Thoracic aorta (tissue), 2 donors: Measurements from ENCODE around the gene POC1A. TPM values are rescaled to one million over a fixed set of nuclear protein-coding genes. Genes with fewer than 3 reads are reported as not detected.

Experiments used
- ATAC-seq: fragments of 150-250 bp; one replicate; pipeline ENCODE4 v1.8.0; 2017; ENCODE audit warnings: low read depth; ENCODE audit not compliant: insufficient number of reproducible peaks, low FRiP score
- DNase-seq: peaks from one replicate; pipeline ENCODE4 v3.0.0-alpha.2; 2020; ENCODE audit warnings: low spot score
- H3K27ac ChIP-seq, 2 donors: fragments of 200-600 bp; sonication (generic); 1 replicate in 1 of 2; 2 replicates in 1 of 2; pipeline ENCODE4 v1.5.1; 2016; ENCODE audit warnings: mild to moderate bottlenecking in 2 of 2, moderate library complexity in 2 of 2
- H3K27me3 ChIP-seq: fragments of 200-600 bp; sonication (generic); replicated peaks from 2 replicates; pipeline ENCODE4 v1.6.0; 2016; ENCODE audit warnings: mild to moderate bottlenecking; ENCODE audit not compliant: insufficient read depth
- H3K36me3 ChIP-seq: fragments of 200-600 bp; sonication (generic); one replicate; pipeline ENCODE4 v1.5.1; 2016
- H3K4me1 ChIP-seq, 2 donors: fragments of 200-600 bp; sonication (generic); 1 replicate in 1 of 2; 2 replicates in 1 of 2; pipeline versions ENCODE4 v1.5.1 to v1.6.0; 2016; ENCODE audit warnings: low read depth in 2 of 2, mild to moderate bottlenecking in 1 of 2; ENCODE audit not compliant: control insufficient read depth in 1 of 2
- H3K4me3 ChIP-seq: fragments of 200-600 bp; sonication (generic); 2 replicates; pipeline ENCODE4 v1.5.1; 2016; ENCODE audit warnings: mild to moderate bottlenecking
- H3K9me3 ChIP-seq: fragments of 200-600 bp; sonication (generic); 2 replicates; pipeline ENCODE4 v1.5.1; 2016
- total RNA-seq, 2 donors: library from RNA; depleted of rRNA; stranded (reverse); fragments of >200 nt; gene quantifications; one replicate each; pipeline versions ENCODE4 v1.1.0 to v1.2.3, GENCODE V29; 2016
- TF ChIP-seq, protein P1 (sequence below): fragments of 200-600 bp; sonication (generic); IDR thresholded peaks from one replicate; pipeline ENCODE4 v1.5.1; 2019; ENCODE audit warnings: antibody characterized with exemption

The POC1A gene
- total RNA-seq, 2 donors from 2014 or later = 8.1 TPM; not detected in 1

DNA sequence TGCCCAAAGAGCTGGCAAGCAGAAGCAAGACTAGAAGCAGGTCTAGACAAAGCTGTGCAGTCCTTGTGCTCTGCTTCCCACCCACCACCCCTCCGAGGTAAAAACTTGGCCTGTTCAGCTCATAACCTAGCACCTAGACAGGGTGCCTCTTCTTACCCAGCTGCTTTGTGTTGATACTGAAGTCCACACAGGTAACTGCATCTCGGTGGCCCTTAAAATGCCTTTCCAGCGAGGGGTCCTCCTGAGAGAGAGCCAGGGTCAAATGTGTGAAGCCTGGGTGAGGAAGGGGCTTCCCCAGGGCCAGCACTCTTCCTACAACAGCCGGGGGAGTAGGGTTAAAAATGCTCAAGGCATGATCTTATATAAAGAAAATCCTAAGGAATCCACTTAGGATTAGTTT, 3.4 kb downstream of the POC1A start:
- no peak for ATAC-seq
- no peaks in the 10 kb centered on the region for H3K9me3 ChIP-seq

GRCh38 chr3:52150357-52150756, 3.9 kb downstream of the POC1A start:
- H3K9me3 ChIP-seq = no peaks in the 10 kb centered on the region
- DNase-seq (no peak), ATAC-seq (no peak)
- peaks cover 9 to 11% of the 10 kb centered on the region in 2 donors for H3K4me1 ChIP-seq
- H3K27me3 ChIP-seq = no peaks in the 10 kb centered on the region
- H3K36me3 ChIP-seq = no peaks in the 10 kb centered on the region
- TF ChIP-seq, protein P1, sequence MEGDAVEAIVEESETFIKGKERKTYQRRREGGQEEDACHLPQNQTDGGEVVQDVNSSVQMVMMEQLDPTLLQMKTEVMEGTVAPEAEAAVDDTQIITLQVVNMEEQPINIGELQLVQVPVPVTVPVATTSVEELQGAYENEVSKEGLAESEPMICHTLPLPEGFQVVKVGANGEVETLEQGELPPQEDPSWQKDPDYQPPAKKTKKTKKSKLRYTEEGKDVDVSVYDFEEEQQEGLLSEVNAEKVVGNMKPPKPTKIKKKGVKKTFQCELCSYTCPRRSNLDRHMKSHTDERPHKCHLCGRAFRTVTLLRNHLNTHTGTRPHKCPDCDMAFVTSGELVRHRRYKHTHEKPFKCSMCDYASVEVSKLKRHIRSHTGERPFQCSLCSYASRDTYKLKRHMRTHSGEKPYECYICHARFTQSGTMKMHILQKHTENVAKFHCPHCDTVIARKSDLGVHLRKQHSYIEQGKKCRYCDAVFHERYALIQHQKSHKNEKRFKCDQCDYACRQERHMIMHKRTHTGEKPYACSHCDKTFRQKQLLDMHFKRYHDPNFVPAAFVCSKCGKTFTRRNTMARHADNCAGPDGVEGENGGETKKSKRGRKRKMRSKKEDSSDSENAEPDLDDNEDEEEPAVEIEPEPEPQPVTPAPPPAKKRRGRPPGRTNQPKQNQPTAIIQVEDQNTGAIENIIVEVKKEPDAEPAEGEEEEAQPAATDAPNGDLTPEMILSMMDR = no peak
- H3K4me3 ChIP-seq = no peak overlapping the region
- no peak overlapping the region for H3K27ac ChIP-seq

More for the DNA sequence above, 3.4 kb downstream of the POC1A start:
- no peak for DNase-seq
- no peaks in the 10 kb centered on the region for H3K36me3 ChIP-seq
- peaks cover 9 to 11% of the 10 kb centered on the region in 2 donors for H3K4me1 ChIP-seq
- TF ChIP-seq, protein P1 = no peak
- no peak overlapping the region for H3K27ac ChIP-seq
- H3K27me3 ChIP-seq = no peaks in the 10 kb centered on the region
- no peak overlapping the region for H3K4me3 ChIP-seq

DNA sequence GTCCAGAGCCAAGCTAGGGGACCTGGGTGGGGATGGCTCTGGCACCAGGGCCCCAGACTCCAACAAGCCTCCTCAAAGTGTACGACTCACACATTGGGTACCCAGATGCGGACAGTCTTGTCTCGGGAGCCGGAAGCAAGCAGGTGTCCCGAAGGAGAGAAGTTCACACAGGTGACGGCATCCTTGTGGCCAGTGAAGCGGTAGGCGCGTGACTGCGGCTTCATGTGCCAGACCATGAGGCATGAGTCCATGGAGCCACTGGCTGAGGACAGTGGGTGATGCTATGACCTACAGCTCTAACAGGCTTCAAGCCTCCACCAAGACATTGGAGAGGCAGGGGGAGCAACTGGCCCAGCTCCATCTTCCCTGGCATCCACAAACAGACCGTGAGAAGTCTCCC, 4.5 kb downstream of the POC1A start:
- peaks cover 7 to 11% of the 10 kb centered on the region in 2 donors for H3K4me1 ChIP-seq
- no peak overlapping the region for H3K27ac ChIP-seq
- H3K27me3 ChIP-seq = no peaks in the 10 kb centered on the region
- no peak overlapping the region for H3K4me3 ChIP-seq
- no peaks in the 10 kb centered on the region for H3K9me3 ChIP-seq
- ATAC-seq = no peak
- DNase-seq = no peak
- no peaks in the 10 kb centered on the region for H3K36me3 ChIP-seq
- TF ChIP-seq, protein P1 = no peak

DNA sequence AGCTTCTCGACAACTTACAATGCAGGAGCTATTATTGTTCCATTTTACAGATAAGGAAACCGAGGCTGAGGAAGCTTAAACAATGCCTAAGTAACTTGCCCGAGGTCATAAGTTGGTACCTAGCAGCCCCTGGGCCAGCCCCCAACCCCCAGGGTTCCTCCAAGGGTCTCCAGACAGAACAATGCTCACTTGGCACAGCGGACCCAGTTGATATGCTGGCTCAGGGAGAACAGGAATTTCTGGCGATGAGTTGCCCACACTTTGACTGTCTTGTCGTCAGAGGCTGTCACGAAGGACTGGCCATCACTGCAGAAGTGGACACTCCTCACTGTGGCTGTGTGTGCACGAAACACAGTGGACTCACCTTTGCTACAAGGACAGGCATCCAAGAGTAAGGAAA, 5.2 kb downstream of the POC1A start:
- Histone ChIP-seq H3K27ac (no peak overlapping the region), H3K27me3 (no peaks in the 10 kb centered on the region), H3K36me3 (no peaks in the 10 kb centered on the region), H3K9me3 (no peaks in the 10 kb centered on the region), H3K4me1 (peaks cover 7 to 12% of the 10 kb centered on the region in 2 donors), H3K4me3 (no peak overlapping the region)
- ATAC-seq (no peak), DNase-seq (no peak)
- TF ChIP-seq, protein P1 = no peak

GRCh38 chr3:52147804-52148203, 6.4 kb downstream of the POC1A start:
- no peaks in the 10 kb centered on the region for H3K27me3 ChIP-seq
- H3K4me1 ChIP-seq = peaks cover 0 to 3% of the 10 kb centered on the region in 2 donors
- no peak overlapping the region for H3K27ac ChIP-seq
- TF ChIP-seq, protein P1 = no peak
- ATAC-seq (no peak), DNase-seq (no peak)
- H3K36me3 ChIP-seq = no peaks in the 10 kb centered on the region
- H3K4me3 ChIP-seq = no peak overlapping the region
- H3K9me3 ChIP-seq = no peaks in the 10 kb centered on the region
